OCI-LY7 (cell line): Measurements from ENCODE around the gene IL1RAPL2.

ENCODE experiments used
- EZH2phosphoT487 ChIP-seq: fragments of 200-600 bp; sonication (generic); IDR thresholded peaks from 2 replicates; pipeline ENCODE4 v1.6.1; 2018; ENCODE audit warnings: low read depth, borderline replicate concordance, mild to moderate bottlenecking, mixed run types, antibody characterized with exemption, low read length, moderate library complexity, mixed read lengths
- TF ChIP-seq, protein P1 (sequence below): fragments of 200-600 bp; sonication (generic); conservative IDR thresholded peaks from 2 replicates; pipeline ENCODE4 v1.5.1; 2014; ENCODE audit warnings: mild to moderate bottlenecking, antibody characterized with exemption, low read length, moderate library complexity, mixed read lengths

DNA sequence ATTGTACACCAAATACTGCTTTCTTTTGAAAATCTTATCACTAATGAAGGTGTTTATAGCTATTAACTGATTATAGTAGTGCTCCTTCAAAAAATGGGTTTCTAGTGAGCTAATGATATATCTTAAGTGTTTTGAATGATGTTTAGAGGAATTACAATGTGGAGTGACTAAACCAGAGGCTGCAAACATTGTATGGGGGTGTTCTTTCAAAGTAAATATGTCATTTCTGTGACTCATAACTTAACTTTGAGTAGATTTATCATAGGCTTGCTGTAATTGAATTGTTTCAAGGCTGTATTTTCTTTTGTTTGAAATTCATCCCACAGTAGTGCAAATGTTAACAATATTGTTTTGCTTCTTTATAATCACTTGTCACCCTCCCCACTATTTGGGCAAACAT, 141.6 kb downstream of the IL1RAPL2 start:
- TF ChIP-seq, protein P1, sequence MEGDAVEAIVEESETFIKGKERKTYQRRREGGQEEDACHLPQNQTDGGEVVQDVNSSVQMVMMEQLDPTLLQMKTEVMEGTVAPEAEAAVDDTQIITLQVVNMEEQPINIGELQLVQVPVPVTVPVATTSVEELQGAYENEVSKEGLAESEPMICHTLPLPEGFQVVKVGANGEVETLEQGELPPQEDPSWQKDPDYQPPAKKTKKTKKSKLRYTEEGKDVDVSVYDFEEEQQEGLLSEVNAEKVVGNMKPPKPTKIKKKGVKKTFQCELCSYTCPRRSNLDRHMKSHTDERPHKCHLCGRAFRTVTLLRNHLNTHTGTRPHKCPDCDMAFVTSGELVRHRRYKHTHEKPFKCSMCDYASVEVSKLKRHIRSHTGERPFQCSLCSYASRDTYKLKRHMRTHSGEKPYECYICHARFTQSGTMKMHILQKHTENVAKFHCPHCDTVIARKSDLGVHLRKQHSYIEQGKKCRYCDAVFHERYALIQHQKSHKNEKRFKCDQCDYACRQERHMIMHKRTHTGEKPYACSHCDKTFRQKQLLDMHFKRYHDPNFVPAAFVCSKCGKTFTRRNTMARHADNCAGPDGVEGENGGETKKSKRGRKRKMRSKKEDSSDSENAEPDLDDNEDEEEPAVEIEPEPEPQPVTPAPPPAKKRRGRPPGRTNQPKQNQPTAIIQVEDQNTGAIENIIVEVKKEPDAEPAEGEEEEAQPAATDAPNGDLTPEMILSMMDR, result no peak
- TF ChIP-seq EZH2phosphoT487, result no peak
